Endothelial cell of umbilical vein (primary cell): ENCODE data around the gene ZBTB34. TPM values are rescaled to one million over a fixed set of nuclear protein-coding genes. Genes with fewer than 3 reads are reported as not detected.

Experiments
- BruUV-seq: library from RNA; stranded (reverse); fragments of 400-500 nt; replicated peaks from 2 replicates; lab custom pipeline; 2021; lab: Mats Ljungman, UMichigan
- CTCF ChIA-PET: fragments of 300-600, 350-600 bp; sonication (Branson Sonifier 250); formaldehyde crosslinking; loops from one replicate; lab custom pipeline; 2021; ENCODE audit warnings: antibody characterized with exemption, inconsistent platforms; lab: Charles Lee
- POLR2A ChIA-PET: fragments of 300-600, 350-600 bp; sonication (Branson Sonifier 250); formaldehyde crosslinking; loops from one replicate; lab custom pipeline; 2021; ENCODE audit warnings: antibody characterized with exemption, inconsistent platforms; lab: Charles Lee
- DNase-seq: peaks from one replicate; pipeline ENCODE4 v3.0.0-alpha.2; 2011; ENCODE audit warnings: low read depth, low spot score
- FAIRE-seq: peaks from 2 replicates; lab custom pipeline; 2011; peaks lifted over from hg19 to GRCh38; lab: Jason Lieb, UNC
- H2AFZ ChIP-seq: 2 replicates; pipeline ENCODE4 v1.6.0; 2012; ENCODE audit warnings: low read depth, low read length, control low read depth, inconsistent platforms
- H3K27ac ChIP-seq: 2 replicates; pipeline ENCODE4 v1.5.1; 2011; ENCODE audit warnings: low read depth, mild to moderate bottlenecking, control low read depth, low read length, moderate library complexity; ENCODE audit not compliant: insufficient read depth
- H3K27me3 ChIP-seq, 2 experiments: 2 replicates each; pipeline versions ENCODE4 v1.6.0 to v1.6.1; 2011; ENCODE audit warnings: low read length in 2 of 2, mixed read lengths in 1 of 2; ENCODE audit not compliant: control insufficient read depth in 2 of 2, insufficient read depth in 2 of 2
- H3K36me3 ChIP-seq, 2 experiments: 2 replicates in 1 of 2; 3 replicates in 1 of 2; pipeline ENCODE4 v1.5.1; 2011; ENCODE audit warnings: low read length in 2 of 2, mild to moderate bottlenecking in 1 of 2, moderate library complexity in 1 of 2; ENCODE audit not compliant: control insufficient read depth in 2 of 2, insufficient read depth in 2 of 2; ENCODE audit errors: extremely low read depth in 1 of 2
- H3K4me1 ChIP-seq: 3 replicates; pipeline ENCODE4 v1.5.1; 2011; ENCODE audit warnings: mild to moderate bottlenecking, low read length; ENCODE audit not compliant: control insufficient read depth, insufficient read depth; ENCODE audit errors: extremely low read depth
- H3K4me2 ChIP-seq: 2 replicates; pipeline ENCODE4 v1.6.1; 2011; ENCODE audit warnings: low read length, control low read depth, mixed read lengths; ENCODE audit not compliant: insufficient read depth
- H3K4me3 ChIP-seq, 3 experiments: fragments of 200-600 bp in 1 of 3; sonication (generic), shearing (Covaris generic) in 1 of 3; replicated peaks in 1 of 3; 2 replicates each; pipeline ENCODE4 v1.5.1; 2011 to 2016; ENCODE audit warnings: control low read depth in 3 of 3, low read length in 3 of 3, mild to moderate bottlenecking in 2 of 3, inconsistent platforms in 1 of 3, low read depth in 1 of 3, moderate library complexity in 1 of 3; ENCODE audit not compliant: insufficient read depth in 1 of 3
- H3K79me2 ChIP-seq: 2 replicates; pipeline ENCODE4 v1.6.0; 2012; ENCODE audit warnings: low read length, inconsistent platforms; ENCODE audit not compliant: control insufficient read depth, insufficient read depth
- H3K9ac ChIP-seq: replicated peaks from 2 replicates; pipeline ENCODE3; 2011; ENCODE audit warnings: low read length, control low read depth; ENCODE audit not compliant: insufficient read depth; ENCODE audit errors: extremely low read depth
- H3K9me1 ChIP-seq: replicated peaks from 3 replicates; pipeline ENCODE4 v1.6.0; 2011; ENCODE audit warnings: mild to moderate bottlenecking, low read length; ENCODE audit not compliant: control insufficient read depth, insufficient read depth; ENCODE audit errors: extremely low read depth
- H3K9me3 ChIP-seq: replicated peaks from 2 replicates; pipeline ENCODE4 v1.5.1; 2012; ENCODE audit warnings: low read length, inconsistent platforms; ENCODE audit not compliant: control insufficient read depth, insufficient read depth
- H4K20me1 ChIP-seq: replicated peaks from 2 replicates; pipeline ENCODE3; 2011; ENCODE audit warnings: mild to moderate bottlenecking, low read length; ENCODE audit not compliant: control insufficient read depth, insufficient read depth; ENCODE audit errors: extremely low read depth
- CTCF ChIP-seq, 2 donors: IDR thresholded peaks; 1 replicate in 1 of 2; 2 replicates in 1 of 2; pipeline ENCODE4 v1.5.1; 2011; ENCODE audit warnings: low read length in 2 of 2, mild to moderate bottlenecking in 2 of 2, moderate library complexity in 2 of 2, control low read depth in 1 of 2, inconsistent platforms in 1 of 2, low read depth in 1 of 2; ENCODE audit not compliant: insufficient read depth in 1 of 2; ENCODE audit errors: extremely low read depth in 1 of 2
- EZH2 ChIP-seq: IDR thresholded peaks from 2 replicates; pipeline ENCODE4 v1.6.1; 2012; ENCODE audit warnings: borderline replicate concordance, low read depth, mild to moderate bottlenecking, moderate library complexity, low read length, inconsistent platforms; ENCODE audit not compliant: severe bottlenecking
- FOS ChIP-seq: IDR thresholded peaks from 2 replicates; pipeline ENCODE4 v1.6.1; 2011; ENCODE audit warnings: mild to moderate bottlenecking, low read length, moderate library complexity, borderline replicate concordance; ENCODE audit not compliant: insufficient read depth
- GATA2 ChIP-seq: IDR thresholded peaks from 2 replicates; pipeline ENCODE4 v1.7.0; 2011; ENCODE audit warnings: low read depth, mild to moderate bottlenecking, moderate library complexity, mixed read lengths, low read length; ENCODE audit not compliant: insufficient read length, insufficient read depth
- JUN ChIP-seq: IDR thresholded peaks from 2 replicates; pipeline ENCODE4 v1.6.1; 2011; ENCODE audit warnings: borderline replicate concordance, low read depth; ENCODE audit not compliant: insufficient read length, insufficient read depth
- MAX ChIP-seq: IDR thresholded peaks from 2 replicates; pipeline ENCODE4 v1.6.1; 2011; ENCODE audit not compliant: insufficient read depth, insufficient read length
- MYC ChIP-seq: IDR thresholded peaks from one replicate; pipeline ENCODE4 v1.6.1; 2011; ENCODE audit warnings: mild to moderate bottlenecking, low read depth, low read length
- POLR2A ChIP-seq: IDR thresholded peaks from 2 replicates; pipeline ENCODE4 v1.6.1; 2012; ENCODE audit warnings: low read depth, mild to moderate bottlenecking, control low read depth, low read length
- POLR2AphosphoS5 ChIP-seq: IDR thresholded peaks from 2 replicates; pipeline ENCODE4 v1.6.1; 2012; ENCODE audit warnings: low read depth, mild to moderate bottlenecking, control low read depth, low read length, moderate library complexity; ENCODE audit not compliant: insufficient read depth
- dilution Hi-C: fragments of 300-500 bp; cut with MboI; formaldehyde crosslinking; loops from one replicate; pipeline ENCODE4 v1.15.0; 2019; ENCODE audit warnings: low sequenced_read_pairs; ENCODE audit not compliant: extremely low pct_ligation_motif_present
- intact Hi-C: fragments of 100-400 bp; cut with micrococcal nuclease; formaldehyde crosslinking; loops from one replicate; pipeline ENCODE4 v1.10.0; 2022
- polyA plus RNA-seq, 4 experiments: library from polyadenylated mRNA; depleted of rRNA in 3 of 4; stranded (reverse) in 3 of 4; unstranded in 1 of 4; fragments of >200 nt; gene quantifications; 2 replicates each; pipeline versions ENCODE4 v1.2.1 to v1.2.3, GENCODE V29; 2011 to 2012; ENCODE audit warnings: missing spikeins in 1 of 4
- total RNA-seq: library from RNA; stranded (reverse); gene quantifications from 2 replicates; pipeline ENCODE4 v1.2.3, GENCODE V29; 2021

Gene ZBTB34
- total and polyA plus RNA-seq, 2 donors (not counting 3 experiments of a cell fraction or from before 2014, with no cell fraction given) = 4.0 to 9.6 TPM

- POLR2A ChIA-PET = no interaction called here
- Histone ChIP-seq H3K79me2 (peaks cover 7% of the 10 kb centered on the region), H4K20me1 (no peaks in the 10 kb centered on the region), H2AFZ (no peak overlapping the region), H3K27ac (no peak overlapping the region), H3K4me3 (no peak overlapping the region), H3K4me2 (no peak overlapping the region), H3K4me1 (no peaks in the 10 kb centered on the region), H3K36me3 (peaks cover 2 to 3% of the 10 kb centered on the region in 2 experiments), H3K9me1 (no peaks in the 10 kb centered on the region), H3K9me3 (no peaks in the 10 kb centered on the region), H3K9ac (no peak overlapping the region), H3K27me3 (no peaks in the 10 kb centered on the region)
- FAIRE-seq (no peak), DNase-seq (no peak)
- intact Hi-C loops = no loop called here
- TF ChIP-seq GATA2 (no peak), EZH2 (no peak), MYC (no peak), MAX (no peak), CTCF (IDR thresholded peaks at IDR 0.05; ENCODE audit: extremely low read depth in 1 of 2, insufficient read depth in 1 of 2, low read depth in 1 of 2, low read length in 2 of 2) (no peak), POLR2A (no peak), FOS (no peak), POLR2AphosphoS5 (no peak), JUN (no peak)
- CTCF ChIA-PET = interaction anchor here (1.0 to 1.6 kb wide), 2 partner anchors 18 to 45 kb away, joined by 3 to 4 read pairs; no protein-coding TSS in a partner anchor
- dilution Hi-C loops = no loop called here
- no TSS peak for BruUV-seq
Observed at GRCh38 chr9:126827227-126827626, 33.2 kb upstream of the ZBTB34 start.
